HG03159 (cell line): ENCODE results near the gene ZDHHC1.

ENCODE experiments used
- ATAC-seq: cut with Tn5 transposase; IDR thresholded peaks from one replicate; pipeline ENCODE4 v1.9.1; 2021; ENCODE audit warnings: mild to moderate bottlenecking, moderate library complexity; ENCODE audit not compliant: unreplicated experiment

ZDHHC1 gene

GRCh38 chr16:67447508-67448076 is 31.3 kb upstream of the ZDHHC1 start:
- ATAC-seq: no peak

GRCh38 chr16:67446968-67447507 is 30.8 kb upstream of the ZDHHC1 start:
- ATAC-seq: no peak

GRCh38 chr16:67445913-67446907 is 29.9 kb upstream of the ZDHHC1 start:
- ATAC-seq: no peak

GRCh38 chr16:67445441-67445912 is 29.2 kb upstream of the ZDHHC1 start:
- no peak for ATAC-seq

DNA sequence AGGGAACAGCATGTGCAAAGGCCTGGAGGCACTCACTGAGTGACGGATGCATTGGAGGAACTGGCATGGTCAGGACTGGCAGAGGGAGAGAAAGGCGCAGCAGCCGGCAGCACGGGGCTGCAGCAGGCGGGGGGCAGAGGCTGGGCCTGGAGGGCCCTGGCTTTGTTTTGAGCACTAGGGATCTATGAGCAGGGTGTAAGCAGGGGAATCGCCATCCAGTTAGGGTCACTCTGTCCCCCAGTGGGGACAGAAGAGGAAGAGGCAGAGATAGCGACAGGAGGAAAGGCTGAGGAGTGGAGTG is 28.8 kb upstream of the ZDHHC1 start:
- ATAC-seq: no peak

DNA sequence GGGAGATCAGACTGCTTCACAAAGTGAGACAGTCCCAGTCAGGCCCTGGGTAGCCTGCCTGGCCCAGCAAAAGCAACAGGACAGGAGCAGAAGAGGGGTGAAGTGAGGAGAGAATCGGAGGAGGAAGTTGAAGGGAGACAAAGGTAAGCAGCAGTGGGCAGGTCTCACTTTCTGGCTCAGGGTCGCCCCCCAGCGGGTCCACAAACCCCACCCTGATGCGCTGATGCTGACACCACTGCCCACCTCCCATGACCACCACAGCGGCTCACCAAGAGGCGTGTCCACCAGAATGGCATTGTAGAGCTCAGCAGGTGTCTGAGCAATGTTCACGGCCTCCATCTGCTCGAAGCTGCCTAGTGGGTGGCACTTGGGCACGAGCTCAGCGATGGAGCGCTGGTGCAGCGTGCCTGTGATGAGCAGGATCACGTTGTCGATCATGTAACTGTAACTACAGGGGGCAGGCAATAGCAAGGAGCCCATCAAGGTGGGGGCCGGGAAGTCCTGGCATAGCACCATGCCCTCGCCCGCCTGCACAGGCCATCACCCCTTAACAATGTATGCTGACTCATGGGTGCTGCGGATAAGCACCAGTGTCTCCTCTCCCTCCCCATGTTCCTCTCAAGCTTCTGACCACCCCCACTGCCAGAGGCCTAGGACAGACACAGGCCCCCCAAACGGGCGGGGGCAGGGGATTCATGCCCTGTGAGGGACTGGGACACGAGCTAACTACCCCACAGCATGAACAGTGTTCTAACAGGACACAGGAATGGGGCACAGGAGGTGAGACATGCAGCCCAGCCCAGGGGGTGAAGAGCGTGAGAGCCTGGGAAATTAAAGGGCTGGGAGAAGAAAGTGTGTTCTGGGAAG is 28.2 kb upstream of the ZDHHC1 start:
- ATAC-seq: no peak

DNA sequence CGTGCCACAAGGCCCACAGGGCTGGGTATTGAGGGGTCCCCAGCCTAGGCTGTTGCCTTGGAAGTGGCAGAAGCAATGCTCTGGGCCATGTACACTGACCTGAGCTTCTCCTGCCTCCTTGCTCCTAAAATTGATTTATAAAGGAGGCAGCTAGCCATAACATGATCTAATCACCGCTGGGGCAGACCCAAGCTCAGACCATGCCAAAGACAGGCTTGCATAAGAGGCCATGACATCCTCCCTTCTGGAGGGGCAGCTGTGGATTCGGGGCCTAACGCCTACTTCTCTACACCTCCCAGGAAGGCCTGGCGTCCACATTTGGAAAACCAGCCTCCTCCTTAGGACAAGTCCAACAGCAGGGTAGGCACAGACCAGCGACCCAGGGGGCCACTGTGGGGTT is 27.0 kb upstream of the ZDHHC1 start:
- ATAC-seq: no peak

DNA sequence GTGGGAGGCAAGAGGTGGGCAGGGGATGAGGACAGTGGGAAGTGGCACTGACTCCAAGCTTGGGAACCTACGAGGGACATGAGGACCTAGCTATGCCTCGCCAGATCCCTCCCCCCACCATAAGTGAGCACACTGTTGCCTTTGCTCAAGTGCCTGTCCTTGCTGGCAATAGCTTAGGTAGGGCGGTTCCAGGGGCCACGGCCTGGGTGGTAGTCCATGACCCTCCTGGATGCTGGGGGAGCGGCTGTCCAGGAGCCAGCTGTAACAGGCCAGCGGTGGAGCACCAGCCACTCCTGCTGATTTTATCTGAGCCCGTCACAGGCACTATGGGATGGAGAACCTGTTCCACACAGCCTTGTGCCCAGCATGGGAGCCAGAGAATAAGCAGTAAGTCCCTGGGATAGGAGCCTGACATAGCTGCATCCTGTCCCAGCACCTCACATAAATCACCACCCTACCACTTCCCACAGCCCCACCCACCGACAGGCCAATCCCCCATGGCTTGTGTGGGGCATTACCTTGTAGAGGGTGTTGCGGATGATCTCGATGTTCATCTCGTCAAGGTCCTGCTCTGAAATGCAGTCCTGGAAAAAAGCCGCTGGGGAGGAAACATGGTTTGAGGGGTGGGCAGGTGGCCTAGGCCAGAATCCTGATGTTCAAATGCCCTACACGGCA is 26.4 kb upstream of the ZDHHC1 start:
- no peak for ATAC-seq

GRCh38 chr16:67441907-67442306 is 25.6 kb upstream of the ZDHHC1 start:
- no peak for ATAC-seq

GRCh38 chr16:67441271-67441753 is 25.0 kb upstream of the ZDHHC1 start:
- ATAC-seq: no peak

DNA sequence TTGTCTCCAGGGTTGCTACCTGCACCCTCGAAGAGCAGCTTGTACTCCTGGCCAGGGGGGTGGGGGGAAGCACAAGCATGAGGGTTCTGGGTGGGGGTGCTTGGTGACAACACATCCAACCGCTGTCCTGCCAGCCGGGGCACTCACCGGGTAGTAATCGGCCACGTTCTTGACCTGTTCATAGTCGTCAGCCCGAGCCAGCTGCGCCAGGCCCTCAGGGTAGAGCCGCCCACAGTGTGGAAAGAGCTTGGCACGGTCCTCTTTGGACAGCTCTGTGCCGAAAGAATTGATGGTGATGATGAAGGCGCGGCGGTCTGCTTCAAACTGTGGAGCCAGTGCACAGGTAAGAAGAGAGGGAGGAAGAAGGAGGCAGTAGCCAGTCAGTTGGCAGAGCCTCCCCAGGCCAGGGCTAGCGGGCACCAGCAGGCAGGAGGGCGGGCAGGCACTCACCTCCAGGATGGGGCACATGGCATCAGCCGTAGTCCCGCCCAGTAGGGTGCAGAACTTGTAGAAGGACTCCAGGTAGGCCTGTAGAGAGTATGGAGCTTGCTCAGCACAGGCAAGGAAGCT is 22.6 kb upstream of the ZDHHC1 start:
- no peak for ATAC-seq

GRCh38 chr16:67438098-67438791 is 22.0 kb upstream of the ZDHHC1 start:
- no peak for ATAC-seq

- no peak for ATAC-seq
Measured at GRCh38 chr16:67437513-67437912, 21.2 kb upstream of the ZDHHC1 start.

GRCh38 chr16:67436640-67437193 is 20.4 kb upstream of the ZDHHC1 start:
- ATAC-seq: no peak

DNA sequence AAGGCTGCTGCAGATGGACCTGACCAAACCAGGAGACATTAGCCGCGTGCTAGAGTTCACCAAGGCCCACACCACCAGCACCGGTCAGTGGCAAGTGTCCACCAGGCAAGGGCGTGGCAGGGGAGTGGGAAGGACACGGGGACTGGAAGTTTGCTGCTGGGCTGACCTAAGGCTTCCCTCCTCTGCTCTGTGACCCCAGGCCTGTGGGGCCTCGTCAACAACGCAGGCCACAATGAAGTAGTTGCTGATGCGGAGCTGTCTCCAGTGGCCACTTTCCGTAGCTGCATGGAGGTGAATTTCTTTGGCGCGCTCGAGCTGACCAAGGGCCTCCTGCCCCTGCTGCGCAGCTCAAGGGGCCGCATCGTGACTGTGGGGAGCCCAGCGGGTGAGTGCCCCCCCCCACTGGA is 19.5 kb upstream of the ZDHHC1 start:
- ATAC-seq: no peak

- no peak for ATAC-seq
Measured at GRCh38 chr16:67433131-67433719, 16.9 kb upstream of the ZDHHC1 start.

DNA sequence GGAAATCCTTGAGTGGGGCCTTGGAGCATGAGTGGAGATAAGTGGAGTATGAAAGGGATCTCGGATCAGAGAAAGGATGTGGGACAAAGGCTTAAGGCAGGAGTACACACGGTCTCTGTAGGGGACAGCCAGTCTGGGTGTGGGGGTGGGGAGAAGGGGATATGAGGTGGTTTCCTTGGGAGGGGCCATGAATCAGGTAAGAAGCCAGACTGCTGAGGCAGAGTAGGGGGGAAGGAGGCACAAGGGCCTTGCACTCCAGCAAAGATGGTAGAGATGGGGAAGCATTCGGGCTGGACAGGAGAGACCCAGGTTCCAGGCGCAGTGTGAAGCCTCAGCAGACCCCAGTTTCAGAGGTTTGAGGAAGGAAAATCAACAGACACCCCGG is 16.2 kb upstream of the ZDHHC1 start:
- no peak for ATAC-seq

- ATAC-seq: no peak
Measured at GRCh38 chr16:67431775-67432505, 15.7 kb upstream of the ZDHHC1 start.
